NCI-H1092 treated with DMSO at 0.1 percent for 48 hours (cell line): ENCODE measurements around the gene GLE1.
"Not testable (repeated sequence)": the region's sequence is repeated elsewhere in the genome, so short reads cannot be mapped to it uniquely, and the experiment has no call there.

Experiments used
- DNase-seq: peaks from one replicate; lab custom pipeline; 2025; lab: John Stamatoyannopoulos, UW

GLE1 gene

DNA sequence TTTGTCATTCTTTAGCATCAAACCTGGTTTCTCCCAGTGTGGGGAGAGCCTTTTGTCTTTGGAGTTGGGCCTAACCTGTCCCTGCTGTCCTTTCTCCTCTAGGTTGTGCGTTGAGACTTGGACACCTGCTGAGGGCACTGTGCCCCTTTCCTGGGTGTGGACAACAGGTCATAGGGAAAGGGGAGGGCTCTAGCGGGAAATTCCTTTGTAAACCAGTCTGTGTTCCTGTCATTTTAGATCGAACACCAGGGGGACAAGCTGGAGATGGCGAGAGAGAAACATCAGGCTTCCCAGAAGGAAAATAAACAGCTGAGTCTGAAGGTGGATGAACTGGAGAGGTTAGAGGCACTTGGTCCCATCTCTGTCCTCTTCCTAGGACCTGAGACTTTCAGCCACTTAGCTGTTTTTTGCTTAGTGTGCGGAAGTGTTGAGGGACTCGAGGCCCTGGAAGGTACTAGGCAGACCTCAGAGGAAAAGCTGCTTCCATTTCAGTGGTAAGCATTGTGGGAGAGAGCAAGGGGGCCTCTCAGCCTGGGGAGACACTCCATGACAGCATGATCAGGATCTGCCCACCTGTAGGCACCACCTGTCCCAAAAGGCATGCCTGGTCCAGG is 8.6 kb upstream of the GLE1 start:
- DNase-seq: no peak

DNA sequence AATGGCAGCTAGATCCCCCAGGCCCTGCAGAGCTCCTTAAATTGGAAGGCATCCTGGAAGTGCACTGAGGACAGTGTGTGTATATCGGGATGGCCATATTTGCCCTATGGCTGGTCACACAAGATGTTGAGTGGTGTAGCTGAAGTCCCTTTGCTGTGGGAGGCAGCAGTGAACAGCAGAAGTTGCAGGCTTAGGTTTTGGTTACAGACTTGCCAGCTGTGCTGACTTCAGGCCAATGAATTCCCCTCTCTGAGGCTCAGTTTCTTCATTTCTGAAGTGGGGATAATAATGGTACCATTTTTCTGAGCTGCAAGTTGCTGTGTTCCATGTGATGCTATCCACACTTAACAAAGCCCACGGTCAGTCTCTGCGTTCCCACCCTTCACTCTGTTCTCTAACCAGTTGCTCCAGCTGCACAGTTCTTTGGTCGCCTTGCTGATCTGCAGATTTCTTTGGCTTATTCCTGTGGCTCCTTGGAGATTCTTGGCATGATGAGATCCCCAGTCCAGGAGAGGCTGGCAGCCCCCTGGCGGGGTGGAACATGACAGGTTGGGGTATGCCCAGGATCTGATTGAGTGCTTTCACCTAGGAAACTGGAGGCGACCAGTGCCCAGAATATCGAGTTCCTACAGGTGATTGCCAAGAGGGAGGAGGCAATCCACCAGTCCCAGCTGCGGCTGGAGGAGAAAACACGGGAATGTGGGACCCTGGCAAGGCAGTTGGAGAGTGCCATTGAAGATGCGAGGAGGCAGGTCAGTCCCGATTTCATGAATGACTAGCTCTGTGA is 6.5 kb upstream of the GLE1 start:
- DNase-seq: no peak

DNA sequence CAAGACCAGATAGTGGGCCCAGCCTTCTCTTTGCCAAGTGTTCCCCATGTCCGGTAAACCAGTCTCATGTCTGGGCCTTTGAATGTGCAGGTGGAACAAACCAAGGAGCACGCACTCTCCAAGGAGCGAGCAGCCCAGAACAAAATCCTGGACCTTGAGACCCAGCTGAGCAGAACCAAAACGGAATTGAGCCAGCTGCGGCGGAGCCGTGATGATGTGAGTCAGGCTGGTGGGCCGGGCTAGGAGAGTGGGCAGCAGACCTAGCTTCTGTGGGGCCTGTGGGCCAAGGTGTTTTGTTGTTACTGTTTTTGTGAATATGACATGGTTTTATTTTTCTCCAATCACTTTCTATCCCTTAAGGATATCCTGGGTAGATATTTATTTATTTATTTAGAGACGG is 5.6 kb upstream of the GLE1 start:
- DNase-seq: no peak

DNA sequence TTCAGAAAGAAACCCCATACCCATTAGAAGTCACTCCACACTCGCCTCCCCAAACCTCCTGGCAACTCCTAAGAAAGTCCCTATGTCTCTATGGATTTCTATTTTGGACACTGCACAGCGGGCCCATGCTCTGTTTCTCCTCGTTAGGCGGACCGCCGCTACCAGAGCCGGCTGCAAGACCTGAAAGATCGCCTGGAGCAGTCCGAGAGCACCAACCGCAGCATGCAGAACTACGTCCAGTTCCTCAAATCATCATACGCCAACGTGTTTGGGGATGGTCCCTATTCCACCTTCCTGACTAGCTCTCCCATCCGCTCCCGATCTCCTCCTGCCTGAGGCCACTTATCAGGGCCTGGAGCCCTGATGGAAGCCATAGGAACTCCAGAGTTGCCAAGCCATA is 4.6 kb upstream of the GLE1 start:
- DNase-seq: no peak

DNA sequence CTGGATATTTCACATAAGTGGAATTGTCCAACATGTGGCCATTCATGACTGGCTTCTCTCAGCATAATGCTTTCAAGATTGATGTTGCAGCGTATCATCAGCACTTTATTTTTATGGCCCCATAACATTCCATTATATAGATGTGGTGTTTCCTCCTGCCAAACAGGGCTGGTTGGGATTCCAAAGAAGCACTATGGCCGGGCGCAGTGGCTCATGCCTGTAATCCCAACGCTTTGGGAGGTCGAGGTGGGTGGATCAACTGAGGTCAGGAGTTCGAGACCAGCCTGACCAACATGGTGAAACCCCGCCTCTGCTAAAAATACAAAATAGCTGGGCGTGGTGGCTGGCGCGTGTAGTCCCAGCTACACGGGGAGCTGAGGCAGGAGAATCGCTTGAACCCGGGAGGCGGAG is 1.1 kb upstream of the GLE1 start:
- DNase-seq: not testable (repeated sequence)

DNA sequence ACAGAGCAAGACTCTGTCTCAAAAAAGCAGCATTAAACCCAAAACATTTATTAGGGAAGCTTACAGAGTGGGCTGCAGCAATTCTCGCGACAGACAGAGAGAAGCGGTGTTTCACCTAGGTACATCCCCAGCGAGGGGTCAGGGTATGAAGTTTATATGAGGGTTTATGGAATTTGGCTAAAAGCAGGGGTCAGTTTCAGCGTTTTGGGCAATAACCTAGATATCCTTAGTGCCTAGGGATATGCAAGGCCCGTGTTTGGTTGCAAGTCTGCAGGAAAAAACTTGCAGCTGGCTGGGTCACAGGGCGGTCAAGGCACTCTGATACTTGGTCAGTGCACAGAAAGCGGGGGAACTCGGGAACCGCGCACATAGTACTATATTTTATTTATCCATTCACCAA is 649 bp upstream of the GLE1 start:
- peak; percentile 27 for DNase-seq

DNA sequence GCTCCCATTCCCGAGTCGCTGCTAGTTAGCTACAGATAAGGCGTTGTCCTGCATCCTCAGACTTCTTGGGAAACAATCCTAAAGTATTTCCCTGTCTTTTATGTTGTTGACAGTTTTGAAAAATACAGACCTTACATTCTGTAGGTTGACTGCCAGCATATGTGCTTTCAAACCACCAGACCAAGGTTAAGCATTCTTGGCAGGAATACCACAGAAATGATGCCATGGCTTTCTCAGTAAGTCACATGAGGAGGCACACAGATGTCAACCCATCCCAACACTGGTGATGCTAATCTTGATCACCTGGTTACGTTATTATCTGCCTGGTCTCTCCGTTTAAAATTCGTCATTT is 871 bp downstream of the GLE1 start:
- no peak for DNase-seq

DNA sequence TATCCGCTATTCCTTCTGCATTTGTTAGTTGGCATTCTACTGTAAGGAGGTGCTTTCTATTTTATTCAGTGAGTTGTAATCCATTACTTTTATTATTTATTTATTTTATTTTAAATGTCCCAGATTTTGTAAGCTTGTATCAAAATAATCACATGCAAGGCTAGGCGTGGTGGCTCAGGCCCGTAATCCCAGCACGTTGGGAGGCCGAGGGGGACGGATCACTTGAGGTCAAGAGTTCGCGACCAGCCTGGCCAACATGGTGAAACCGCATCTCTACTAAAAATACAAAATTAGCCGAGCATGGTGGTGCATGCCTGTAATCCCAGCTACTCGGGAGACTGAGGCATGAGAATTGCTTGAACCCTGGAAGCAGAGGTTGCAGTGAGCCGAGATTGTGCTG is 1.4 kb downstream of the GLE1 start:
- not testable (repeated sequence) for DNase-seq

DNA sequence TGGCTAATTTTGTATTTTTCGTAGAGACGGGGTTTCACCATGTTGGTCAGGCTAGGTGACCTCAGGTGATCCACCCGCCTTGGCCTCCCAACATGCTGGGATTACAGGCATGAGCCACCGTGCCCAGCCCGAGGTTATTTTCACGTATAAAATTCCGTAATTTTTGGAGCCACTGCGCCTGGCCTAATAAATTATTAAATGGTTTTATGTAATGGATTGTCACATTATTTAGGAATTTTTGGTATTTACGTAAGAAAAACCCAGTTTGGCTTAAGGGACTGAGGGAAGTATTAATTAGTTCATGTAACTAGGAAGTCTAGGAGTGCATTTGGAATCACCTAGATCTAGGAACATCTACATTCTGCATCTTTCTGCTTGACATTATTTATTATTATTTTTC is 8.3 kb downstream of the GLE1 start:
- DNase-seq: no peak

DNA sequence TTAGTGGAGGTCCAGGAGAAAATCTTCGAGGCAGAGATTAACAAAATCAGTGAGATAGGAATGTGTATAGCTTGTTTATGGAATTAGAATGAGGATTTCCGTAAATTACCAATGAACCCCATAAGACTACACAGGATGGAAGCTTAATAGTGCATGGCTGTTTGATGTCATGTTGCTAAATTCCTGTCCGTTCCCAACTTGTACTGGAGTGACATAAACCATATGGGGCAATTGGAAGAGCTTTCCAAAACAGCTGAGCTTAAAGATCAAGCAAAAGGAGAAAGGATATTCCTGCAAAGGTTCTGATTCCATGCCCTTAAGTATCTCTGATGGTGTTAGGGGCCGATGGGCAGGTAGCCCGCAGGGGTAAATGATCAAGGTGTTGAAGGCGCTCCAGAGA is 17.4 kb downstream of the GLE1 start:
- DNase-seq: no peak

DNA sequence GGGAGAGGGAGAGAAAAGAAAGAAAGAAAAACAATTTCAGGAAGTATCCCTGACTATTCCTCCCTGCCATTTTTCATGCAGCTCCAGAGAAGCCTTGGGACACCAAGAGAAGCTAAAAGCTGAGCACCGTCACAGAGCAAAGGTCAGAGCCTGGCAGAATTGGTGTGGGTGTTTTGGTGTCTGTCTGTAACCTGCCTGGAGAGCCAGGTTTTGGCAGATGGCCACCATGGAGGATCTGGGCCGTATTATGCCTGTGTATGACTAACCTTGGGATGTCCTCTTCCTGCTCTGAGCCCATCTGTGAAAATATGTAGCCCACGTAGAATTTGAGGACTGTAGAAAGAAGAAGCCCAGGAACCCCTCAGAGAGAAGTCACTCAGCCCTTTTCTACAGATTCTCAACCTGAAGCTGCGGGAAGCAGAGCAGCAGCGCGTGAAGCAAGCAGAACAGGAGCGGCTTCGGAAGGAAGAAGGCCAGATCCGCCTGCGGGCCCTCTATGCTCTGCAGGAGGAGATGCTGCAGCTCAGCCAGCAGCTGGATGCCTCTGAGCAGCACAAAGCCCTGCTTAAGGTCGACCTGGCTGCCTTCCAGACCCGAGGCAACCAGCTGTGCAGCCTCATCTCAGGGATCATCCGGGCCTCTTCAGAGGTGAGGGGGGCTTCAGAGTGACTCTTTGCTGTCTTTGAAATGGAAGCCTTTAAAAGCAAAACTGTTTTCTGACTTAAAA is 18.8 kb downstream of the GLE1 start:
- peak; percentile 60 for DNase-seq

DNA sequence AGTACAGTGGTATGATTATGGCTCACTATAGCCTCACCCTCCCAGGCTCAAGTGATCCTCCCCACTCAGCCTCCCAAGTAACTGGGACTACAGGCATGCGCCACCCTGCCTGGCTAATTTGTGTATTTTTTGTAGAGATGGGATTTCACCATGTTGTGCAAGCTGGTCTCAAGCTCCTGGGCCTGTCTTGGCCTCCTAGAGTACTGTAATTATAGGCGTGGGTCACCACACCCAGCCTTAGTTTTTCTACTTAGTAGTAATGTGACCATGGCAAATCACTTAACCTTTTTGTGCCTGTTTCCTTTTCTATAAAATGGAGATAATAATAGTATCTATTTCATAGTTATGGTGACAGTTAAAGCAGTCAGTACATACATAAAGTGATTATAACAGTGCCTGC is 22.2 kb downstream of the GLE1 start:
- DNase-seq: no peak

DNA sequence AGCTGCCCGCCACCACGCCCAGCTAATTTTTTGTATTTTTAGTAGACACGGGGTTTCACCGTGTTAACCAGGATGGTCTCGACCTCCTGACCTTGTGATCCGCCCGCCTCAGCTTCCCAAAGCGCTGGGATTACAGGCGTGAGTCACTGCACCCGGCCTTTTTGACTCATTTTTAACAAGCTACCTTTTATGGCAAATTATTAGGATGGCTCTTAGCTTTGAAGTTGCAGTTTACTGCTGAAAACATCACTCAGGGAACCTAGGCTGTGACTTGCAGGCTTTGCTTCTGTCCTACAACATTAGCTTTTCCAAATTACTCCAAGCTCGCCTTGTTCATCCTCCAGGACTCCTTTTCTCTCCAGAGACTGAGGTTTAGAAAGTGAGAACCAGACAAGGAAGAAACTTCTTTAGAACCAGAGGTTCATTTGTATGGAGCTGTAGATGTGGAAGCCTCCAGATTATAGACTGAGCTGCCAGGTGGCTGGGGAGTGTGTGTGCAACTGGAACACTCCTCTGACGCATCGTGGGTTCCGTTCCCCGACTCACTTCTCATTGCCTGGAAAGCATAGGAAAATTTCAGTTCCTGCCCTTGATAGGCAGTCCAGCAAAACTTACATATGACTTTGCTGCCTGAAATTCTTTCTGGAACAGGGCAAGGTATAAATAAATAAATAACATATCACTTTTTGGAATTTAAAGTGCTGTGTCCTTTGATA is 24.1 kb downstream of the GLE1 start:
- DNase-seq: no peak

DNA sequence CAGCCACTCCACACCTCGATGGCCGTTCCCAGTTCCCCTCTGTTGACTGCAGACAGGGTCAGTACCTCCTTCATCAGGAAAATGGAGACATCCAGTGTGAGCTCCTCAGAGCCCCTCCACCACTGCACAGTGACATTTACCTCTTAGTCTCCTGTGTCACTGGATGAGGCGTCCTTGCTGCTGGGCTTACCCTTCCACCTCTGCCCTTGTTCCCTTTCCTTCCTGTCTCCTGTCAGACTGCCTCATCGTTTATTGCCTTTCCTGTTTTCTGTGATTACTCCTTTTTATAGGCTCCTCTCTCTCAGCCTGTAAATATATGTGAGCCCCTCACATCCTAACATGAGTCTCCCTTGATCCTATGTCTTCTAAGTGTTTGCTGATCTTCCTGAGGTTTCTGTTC is 24.7 kb downstream of the GLE1 start:
- DNase-seq: no peak

DNA sequence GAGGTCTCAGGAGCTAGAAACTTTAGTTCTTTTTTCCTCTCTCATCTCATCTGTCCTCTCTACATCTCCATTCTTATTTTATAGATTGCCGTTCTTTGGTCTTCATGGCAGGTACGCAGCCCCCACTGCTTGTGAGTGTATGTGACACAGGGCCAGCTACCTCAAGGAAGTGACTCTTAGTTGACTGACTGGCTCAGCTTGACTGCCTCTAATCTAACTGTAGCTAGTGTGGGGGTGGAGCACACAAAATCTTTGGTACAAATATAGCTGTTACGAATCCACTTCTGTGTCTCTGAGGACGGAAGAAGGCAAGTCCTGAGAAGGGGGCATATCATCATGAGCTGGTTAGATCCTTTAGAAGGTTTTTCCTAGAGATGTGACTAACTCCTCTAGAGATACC is 28.1 kb downstream of the GLE1 start:
- DNase-seq: no peak

DNA sequence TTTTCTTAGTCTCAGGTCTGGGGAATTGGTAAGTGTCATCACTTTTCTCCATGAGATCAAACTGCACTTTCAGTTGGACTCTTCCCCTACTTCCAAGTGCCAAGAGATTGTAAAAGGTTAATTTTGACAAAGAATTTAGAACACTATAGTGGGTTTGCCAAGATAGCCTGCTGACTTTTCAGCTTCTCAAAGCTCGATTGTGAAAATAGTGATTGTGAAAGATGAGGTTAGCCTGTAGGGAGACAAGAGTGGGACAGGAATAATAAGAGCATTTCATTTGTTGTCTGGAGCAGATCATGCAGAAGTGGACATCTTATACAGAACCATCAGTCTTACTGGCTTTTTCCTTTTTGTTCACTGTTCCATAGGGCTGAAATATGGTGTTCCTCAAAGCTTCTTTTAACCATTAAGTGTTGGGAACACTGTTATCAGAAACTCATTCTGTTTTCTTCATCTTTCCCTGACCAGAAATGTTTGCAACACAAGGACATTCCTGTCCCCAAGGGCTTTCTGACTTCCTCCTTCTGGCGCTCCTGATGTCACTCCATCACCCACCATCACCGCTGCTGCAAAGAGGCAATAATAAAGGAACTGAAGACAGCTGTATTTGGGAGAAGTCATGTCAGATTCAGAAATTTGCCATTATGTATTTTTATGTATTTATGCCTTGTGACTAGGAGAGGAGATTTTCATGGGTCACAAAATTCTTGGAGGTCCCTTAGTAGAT is 36.3 kb downstream of the GLE1 start:
- DNase-seq: no peak

DNA sequence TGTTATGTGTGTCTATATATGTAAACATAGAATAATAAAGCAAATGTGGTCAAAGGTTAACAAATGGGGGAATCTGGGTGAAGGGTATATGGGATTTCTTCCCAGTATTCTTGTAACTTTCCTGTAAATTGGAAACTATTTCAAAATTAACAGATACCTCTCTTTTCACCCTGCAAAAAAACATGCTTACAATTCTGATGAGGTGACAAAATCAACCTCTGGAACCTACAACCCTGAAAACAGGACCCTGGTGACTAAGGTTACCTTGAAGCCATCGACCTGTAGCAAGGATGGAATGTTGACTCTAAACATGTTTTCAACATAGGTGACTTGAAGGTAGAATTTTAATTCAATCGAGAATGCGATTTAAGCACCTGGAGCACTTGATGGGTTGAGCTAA is 42.0 kb downstream of the GLE1 start:
- DNase-seq: no peak

DNA sequence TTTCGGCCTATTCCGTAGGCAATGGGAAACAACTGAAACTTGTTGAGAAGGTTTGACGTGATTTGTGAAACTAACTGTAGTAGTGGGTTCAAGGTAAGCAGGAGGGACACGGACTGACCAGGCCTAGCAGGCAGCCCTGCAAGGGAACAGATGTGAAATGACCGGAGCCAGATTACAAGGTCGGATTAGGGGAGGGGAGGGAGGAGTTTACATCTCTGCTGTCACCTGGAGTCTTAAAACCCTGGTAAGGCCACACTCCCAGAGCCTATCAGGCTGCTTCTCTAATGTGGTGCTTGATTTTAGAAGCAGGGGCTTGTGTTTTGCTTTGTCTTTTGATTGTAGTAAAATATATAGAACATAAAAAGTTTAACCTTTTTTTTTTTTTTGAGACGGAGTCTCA is 44.4 kb downstream of the GLE1 start:
- no peak for DNase-seq

DNA sequence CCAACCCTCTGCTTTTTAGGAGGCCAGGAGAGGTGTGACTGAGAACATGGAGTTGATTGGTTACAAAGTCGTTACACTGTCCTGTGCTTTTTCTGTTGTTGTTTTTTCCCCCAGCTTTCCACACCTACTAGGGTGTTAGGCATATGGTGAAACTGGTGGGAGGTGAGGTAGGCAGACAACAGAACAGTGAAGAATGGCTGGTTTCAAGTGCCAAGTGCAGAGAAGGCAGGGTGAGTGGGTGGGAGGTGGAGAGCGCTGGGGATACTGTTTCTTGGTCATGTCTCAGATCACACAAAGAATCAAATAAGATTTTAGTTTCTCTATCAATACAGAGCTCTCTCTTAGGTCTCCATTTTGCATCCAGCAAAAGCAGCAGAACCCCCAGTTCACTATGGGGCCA is 45.7 kb downstream of the GLE1 start:
- DNase-seq: no peak

DNA sequence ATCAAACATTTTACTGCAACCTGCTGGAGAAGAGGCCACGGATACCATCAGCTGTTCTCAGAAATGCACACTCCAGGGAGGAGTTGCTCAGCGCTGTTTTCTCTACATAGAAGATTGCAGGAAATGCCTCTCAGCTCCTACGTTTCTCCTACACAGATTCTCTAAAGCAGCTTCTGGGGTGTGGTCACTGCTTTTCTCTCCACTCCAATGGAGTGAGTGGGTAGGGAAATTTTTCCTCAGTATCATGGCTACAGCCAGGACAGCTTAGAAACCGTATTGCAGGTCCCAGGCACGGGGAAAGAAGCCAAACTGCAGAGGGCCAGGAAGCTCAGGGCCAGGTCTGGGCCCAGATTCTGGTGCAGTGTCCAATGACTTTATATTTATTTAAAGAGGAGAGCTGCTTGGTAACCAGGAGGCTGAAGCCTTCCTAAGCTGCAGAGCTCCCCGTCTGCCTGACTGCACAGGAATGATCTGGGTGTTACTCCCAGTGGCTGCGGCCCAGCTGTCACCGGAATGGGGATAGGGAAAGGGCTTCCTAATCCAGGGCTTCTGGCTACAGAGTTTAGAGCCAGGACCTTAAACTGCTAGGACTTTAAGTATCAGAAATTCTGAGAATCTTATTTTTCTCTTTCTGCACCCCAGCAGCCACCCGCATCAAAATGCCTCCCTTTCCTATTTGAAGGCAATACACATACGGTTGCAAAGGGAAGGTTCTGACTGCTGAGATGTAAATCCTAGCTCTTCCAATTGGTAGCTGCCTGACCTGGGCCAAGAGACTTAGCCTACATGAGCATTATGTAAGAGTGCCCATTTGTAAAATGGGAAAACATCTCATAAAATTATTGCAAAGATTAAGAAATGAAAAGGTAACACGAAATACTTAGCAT is 46.5 kb downstream of the GLE1 start:
- no peak for DNase-seq

DNA sequence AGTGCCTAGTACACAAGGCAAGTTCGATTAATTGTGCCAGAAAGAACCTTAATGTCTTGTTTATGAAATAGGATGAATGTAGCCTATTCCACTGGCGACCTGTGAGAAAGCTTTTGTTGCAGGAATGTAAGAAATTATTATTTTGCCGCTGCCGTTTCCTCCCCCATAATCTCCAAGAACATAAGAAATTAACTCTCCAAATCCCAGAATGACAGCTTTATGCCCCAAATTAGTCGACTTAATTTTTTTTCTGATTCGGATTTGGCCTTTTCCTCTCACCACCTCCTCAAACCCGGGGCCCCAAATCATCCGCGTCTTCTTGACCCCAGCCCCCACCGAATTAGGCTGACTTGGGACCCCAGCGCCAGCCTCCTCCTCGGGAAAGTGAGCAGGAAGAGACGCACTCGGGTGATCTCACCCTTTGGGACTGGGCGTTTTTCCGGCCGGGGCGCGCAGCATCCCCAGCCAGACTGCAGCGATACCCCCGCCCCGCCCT is 47.2 kb downstream of the GLE1 start:
- no peak for DNase-seq
